Mesothelial cell of epicardium (in vitro differentiated cells): ENCODE data around the gene RHOBTB1. TPM values are rescaled to one million over a fixed set of nuclear protein-coding genes. Genes with fewer than 3 reads are reported as not detected.
A peak's percentile ranks its signal among the peaks of the same experiment; 100 is the strongest.

Source experiments
- DNase-seq, 2 experiments: peaks; one replicate each; pipeline ENCODE4 v3.0.0; 2021; ENCODE audit warnings: low spot score in 2 of 2; ENCODE audit not compliant: unreplicated experiment in 2 of 2
- H3K27ac Mint-ChIP-seq: 2 replicates; pipeline ENCODE4 v1.8.0; 2021; ENCODE audit warnings: mixed read lengths
- H3K27me3 Mint-ChIP-seq: 2 replicates; pipeline ENCODE4 v1.8.0; 2021; ENCODE audit warnings: low read depth, mixed read lengths
- H3K36me3 Mint-ChIP-seq: 2 replicates; pipeline ENCODE4 v1.8.0; 2021; ENCODE audit warnings: mixed read lengths
- H3K4me1 Mint-ChIP-seq: 2 replicates; pipeline ENCODE4 v1.8.0; 2021; ENCODE audit warnings: mixed read lengths
- H3K4me3 Mint-ChIP-seq: 2 replicates; pipeline ENCODE4 v1.8.0; 2021; ENCODE audit warnings: mild to moderate bottlenecking, moderate library complexity, mixed read lengths
- H3K9me3 Mint-ChIP-seq: 2 replicates; pipeline ENCODE4 v1.8.0; 2021; ENCODE audit warnings: mixed read lengths
- total RNA-seq: library from RNA; stranded (reverse); gene quantifications from 3 replicates; pipeline ENCODE4 v1.2.1, GENCODE V29; 2021
- TF ChIP-seq, protein P1 (sequence below): fragments of 200-600 bp; sonication (generic); IDR thresholded peaks from one replicate; pipeline ENCODE4 v1.5.0; 2021; ENCODE audit warnings: antibody characterized with exemption; ENCODE audit not compliant: unreplicated experiment

Gene RHOBTB1
- total RNA-seq, 1 donor from 2014 or later = 52.5 TPM

DNA sequence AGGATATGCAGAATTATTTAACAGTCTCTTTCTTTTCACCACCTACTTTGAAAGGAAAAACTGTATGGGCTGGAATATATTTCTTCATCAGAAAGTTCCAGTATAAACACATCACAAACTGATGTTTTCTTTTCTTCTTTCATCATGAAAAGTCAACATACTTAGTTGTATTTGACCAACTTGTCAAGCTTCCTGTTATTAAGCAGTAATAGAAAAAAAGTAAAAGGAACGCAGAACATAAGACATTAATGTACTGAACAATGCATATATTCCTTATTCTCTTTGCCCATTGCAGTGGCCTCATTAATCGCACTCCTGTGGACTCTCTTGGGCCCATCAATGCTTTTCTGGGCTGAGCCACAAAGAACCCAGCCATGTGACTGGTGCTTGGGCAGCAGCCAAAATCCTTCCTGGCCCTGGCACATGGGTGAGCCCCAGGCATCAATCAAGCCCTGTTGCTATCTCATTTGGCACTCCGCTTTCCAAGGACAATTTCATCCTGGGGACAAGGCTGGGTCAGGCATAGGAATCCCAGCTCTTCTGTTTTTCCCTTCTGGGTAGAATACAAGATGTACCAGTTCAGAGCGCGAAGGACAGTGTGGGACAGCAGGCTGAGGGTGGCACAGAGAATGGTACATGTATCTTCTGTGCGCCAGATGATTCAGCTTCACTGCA lies 42.3 kb downstream of the RHOBTB1 start:
- Mint-ChIP-seq H3K36me3 (peaks cover 58% of the 10 kb centered on the region), H3K4me3 (no peak overlapping the region), H3K4me1 (peaks cover 18% of the 10 kb centered on the region), H3K27ac (no peak overlapping the region), H3K9me3 (peaks cover 11% of the 10 kb centered on the region), H3K27me3 (no peaks in the 10 kb centered on the region)
- TF ChIP-seq, protein P1, sequence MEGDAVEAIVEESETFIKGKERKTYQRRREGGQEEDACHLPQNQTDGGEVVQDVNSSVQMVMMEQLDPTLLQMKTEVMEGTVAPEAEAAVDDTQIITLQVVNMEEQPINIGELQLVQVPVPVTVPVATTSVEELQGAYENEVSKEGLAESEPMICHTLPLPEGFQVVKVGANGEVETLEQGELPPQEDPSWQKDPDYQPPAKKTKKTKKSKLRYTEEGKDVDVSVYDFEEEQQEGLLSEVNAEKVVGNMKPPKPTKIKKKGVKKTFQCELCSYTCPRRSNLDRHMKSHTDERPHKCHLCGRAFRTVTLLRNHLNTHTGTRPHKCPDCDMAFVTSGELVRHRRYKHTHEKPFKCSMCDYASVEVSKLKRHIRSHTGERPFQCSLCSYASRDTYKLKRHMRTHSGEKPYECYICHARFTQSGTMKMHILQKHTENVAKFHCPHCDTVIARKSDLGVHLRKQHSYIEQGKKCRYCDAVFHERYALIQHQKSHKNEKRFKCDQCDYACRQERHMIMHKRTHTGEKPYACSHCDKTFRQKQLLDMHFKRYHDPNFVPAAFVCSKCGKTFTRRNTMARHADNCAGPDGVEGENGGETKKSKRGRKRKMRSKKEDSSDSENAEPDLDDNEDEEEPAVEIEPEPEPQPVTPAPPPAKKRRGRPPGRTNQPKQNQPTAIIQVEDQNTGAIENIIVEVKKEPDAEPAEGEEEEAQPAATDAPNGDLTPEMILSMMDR = no peak
- no peak for DNase-seq

DNA sequence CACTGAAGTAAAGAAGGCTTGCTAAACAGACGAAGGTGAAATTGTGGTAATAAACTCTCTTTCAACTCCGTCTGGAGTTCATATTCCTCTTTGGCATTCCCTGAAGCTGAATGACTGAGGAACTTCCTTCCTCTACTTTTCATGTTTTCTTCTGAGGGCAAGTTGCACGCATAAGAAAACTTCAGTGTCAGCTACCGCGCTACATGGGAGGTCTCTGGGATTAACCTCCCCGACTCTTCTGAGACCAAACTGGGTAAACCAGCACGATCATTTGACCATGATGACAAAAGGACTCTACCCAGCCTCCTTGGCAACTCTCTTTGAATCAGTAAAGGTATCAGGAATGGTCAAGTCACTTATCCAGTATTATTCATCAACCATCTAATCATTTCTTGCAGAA lies 44.7 kb downstream of the RHOBTB1 start:
- TF ChIP-seq, protein P1 = no peak
- no peak for DNase-seq
- Mint-ChIP-seq H3K27ac (no peak overlapping the region), H3K9me3 (peaks cover under 1% of the 10 kb centered on the region), H3K4me3 (no peak overlapping the region), H3K36me3 (peaks cover 36% of the 10 kb centered on the region), H3K27me3 (no peaks in the 10 kb centered on the region), H3K4me1 (peaks cover 36% of the 10 kb centered on the region)

DNA sequence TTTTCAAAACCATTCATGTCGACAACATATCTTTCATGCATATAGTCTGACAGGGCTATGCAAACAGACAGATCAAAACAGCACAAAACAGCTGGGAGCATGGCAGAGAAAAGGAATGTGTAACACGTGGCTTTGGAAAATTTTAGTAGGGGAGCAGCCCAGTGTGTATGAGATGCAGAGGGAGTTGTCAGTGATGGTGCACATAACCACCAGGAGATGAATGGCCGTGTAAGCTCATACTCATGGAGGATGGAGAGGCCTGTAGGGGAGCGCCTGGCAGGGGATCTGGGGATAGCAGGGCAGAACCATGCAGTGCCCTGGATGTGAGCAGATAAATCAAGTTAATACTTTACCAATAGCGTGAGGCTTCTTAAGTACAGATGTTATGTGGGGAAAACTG lies 45.7 kb downstream of the RHOBTB1 start:
- Mint-ChIP-seq H3K27ac (peak overlapping the region; percentile 64), H3K9me3 (no peaks in the 10 kb centered on the region), H3K36me3 (peaks cover 33% of the 10 kb centered on the region), H3K4me3 (no peak overlapping the region), H3K27me3 (no peaks in the 10 kb centered on the region), H3K4me1 (peaks cover 46% of the 10 kb centered on the region)
- TF ChIP-seq, protein P1 = no peak
- DNase-seq = no peak

DNA sequence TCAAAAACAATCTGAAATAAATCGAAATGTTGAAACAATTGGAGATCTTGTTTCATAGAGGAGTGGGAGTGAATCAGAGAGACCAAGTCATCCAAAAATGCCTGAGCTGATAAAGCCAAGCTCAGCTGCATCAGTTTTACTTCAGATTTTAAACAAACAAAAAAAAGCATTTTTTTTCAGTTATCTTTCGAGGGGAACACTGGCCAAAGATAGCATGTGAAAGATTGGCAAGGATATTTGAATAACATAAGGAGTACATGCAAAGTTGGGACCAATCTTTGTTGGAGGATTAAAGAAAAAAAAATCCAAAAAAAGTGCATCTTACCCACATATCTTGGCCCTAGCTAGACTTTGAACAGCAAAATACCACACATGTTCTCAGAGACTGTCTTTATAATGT lies 47.2 kb downstream of the RHOBTB1 start:
- no peak for DNase-seq
- no peaks in the 10 kb centered on the region for H3K27me3 Mint-ChIP-seq
- H3K27ac Mint-ChIP-seq = peak overlapping the region; percentile 94
- TF ChIP-seq, protein P1 = no peak
- peaks cover 54% of the 10 kb centered on the region for H3K4me1 Mint-ChIP-seq
- H3K9me3 Mint-ChIP-seq = peaks cover 2% of the 10 kb centered on the region
- H3K36me3 Mint-ChIP-seq = peaks cover 27% of the 10 kb centered on the region
- no peak overlapping the region for H3K4me3 Mint-ChIP-seq

DNA sequence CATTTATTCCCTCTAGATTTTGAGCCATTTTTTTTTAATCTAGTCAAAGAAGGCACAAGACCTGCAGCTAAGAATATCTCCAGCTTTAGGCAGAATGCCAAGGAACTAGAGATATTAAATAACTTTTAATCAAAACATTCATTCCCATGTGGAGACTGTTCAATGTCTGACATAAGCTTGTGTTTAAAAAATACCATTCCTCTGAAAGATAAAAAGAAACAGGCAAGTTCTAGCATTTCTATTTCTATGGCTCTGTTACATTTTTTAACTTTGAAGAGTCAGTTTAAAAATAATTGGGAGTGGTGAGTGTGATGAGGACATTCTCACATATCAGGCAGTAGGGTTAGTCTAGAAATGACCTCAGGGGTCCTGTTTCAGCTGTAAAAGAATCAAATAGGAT lies 48.0 kb downstream of the RHOBTB1 start:
- peaks cover 4% of the 10 kb centered on the region for H3K9me3 Mint-ChIP-seq
- peaks cover 29% of the 10 kb centered on the region for H3K36me3 Mint-ChIP-seq
- H3K27ac Mint-ChIP-seq = peak overlapping the region; percentile 94
- DNase-seq = no peak
- no peak overlapping the region for H3K4me3 Mint-ChIP-seq
- no peaks in the 10 kb centered on the region for H3K27me3 Mint-ChIP-seq
- TF ChIP-seq, protein P1 = no peak
- H3K4me1 Mint-ChIP-seq = peaks cover 52% of the 10 kb centered on the region
